Thoracic aorta (tissue), 2 donors: ENCODE results near the gene OR52I2. TPM values are rescaled to one million over a fixed set of nuclear protein-coding genes. Genes with fewer than 3 reads are reported as not detected.

Source experiments
- ATAC-seq: fragments of 150-250 bp; one replicate; pipeline ENCODE4 v1.8.0; 2017; ENCODE audit warnings: low read depth; ENCODE audit not compliant: insufficient number of reproducible peaks, low FRiP score
- DNase-seq: peaks from one replicate; pipeline ENCODE4 v3.0.0-alpha.2; 2020; ENCODE audit warnings: low spot score
- H3K27ac ChIP-seq, 2 donors: fragments of 200-600 bp; sonication (generic); 1 replicate in 1 of 2; 2 replicates in 1 of 2; pipeline ENCODE4 v1.5.1; 2016; ENCODE audit warnings: mild to moderate bottlenecking in 2 of 2, moderate library complexity in 2 of 2
- H3K27me3 ChIP-seq: fragments of 200-600 bp; sonication (generic); replicated peaks from 2 replicates; pipeline ENCODE4 v1.6.0; 2016; ENCODE audit warnings: mild to moderate bottlenecking; ENCODE audit not compliant: insufficient read depth
- H3K36me3 ChIP-seq: fragments of 200-600 bp; sonication (generic); one replicate; pipeline ENCODE4 v1.5.1; 2016
- H3K4me1 ChIP-seq, 2 donors: fragments of 200-600 bp; sonication (generic); 1 replicate in 1 of 2; 2 replicates in 1 of 2; pipeline versions ENCODE4 v1.5.1 to v1.6.0; 2016; ENCODE audit warnings: low read depth in 2 of 2, mild to moderate bottlenecking in 1 of 2; ENCODE audit not compliant: control insufficient read depth in 1 of 2
- H3K4me3 ChIP-seq: fragments of 200-600 bp; sonication (generic); 2 replicates; pipeline ENCODE4 v1.5.1; 2016; ENCODE audit warnings: mild to moderate bottlenecking
- H3K9me3 ChIP-seq: fragments of 200-600 bp; sonication (generic); 2 replicates; pipeline ENCODE4 v1.5.1; 2016
- total RNA-seq, 2 donors: library from RNA; depleted of rRNA; stranded (reverse); fragments of >200 nt; gene quantifications; one replicate each; pipeline versions ENCODE4 v1.1.0 to v1.2.3, GENCODE V29; 2016
- TF ChIP-seq, protein P1 (sequence below): fragments of 200-600 bp; sonication (generic); IDR thresholded peaks from one replicate; pipeline ENCODE4 v1.5.1; 2019; ENCODE audit warnings: antibody characterized with exemption

OR52I2 gene
- total RNA-seq, result not detected

DNA sequence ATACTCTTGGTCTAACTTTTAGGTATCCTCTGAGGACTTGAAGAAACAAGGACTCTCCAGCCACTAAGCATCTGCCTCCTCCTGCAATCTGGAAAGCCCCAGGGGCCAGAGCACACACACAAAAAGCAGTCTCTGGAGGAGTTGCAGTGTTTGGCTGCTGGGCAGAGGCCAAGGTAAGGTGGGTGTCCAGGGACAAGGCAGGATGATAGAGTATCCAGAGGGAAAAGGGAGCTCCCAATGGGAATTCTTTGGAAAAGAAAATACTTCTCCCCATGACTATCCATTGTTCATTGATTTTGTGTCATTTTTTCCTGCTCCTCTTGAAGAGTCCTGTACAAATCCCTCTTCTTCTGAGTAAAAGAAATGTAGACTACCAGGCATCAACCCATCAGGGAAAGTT is at the start of gene OR52I2:
Gene OR52I2 (plus strand): TSS at position 301 of the 400 bp plus-strand sequence.
- Histone ChIP-seq H3K27me3 (no peaks in the 10 kb centered on the region), H3K4me3 (no peak within 1 kb of the TSS), H3K4me1 (no peaks in the 10 kb centered on the region), H3K36me3 (no peaks in the 10 kb centered on the region), H3K9me3 (no peaks in the 10 kb centered on the region), H3K27ac (no peak within 1 kb of the TSS)
- DNase-seq (no peak), ATAC-seq (no peak)
- TF ChIP-seq, protein P1, sequence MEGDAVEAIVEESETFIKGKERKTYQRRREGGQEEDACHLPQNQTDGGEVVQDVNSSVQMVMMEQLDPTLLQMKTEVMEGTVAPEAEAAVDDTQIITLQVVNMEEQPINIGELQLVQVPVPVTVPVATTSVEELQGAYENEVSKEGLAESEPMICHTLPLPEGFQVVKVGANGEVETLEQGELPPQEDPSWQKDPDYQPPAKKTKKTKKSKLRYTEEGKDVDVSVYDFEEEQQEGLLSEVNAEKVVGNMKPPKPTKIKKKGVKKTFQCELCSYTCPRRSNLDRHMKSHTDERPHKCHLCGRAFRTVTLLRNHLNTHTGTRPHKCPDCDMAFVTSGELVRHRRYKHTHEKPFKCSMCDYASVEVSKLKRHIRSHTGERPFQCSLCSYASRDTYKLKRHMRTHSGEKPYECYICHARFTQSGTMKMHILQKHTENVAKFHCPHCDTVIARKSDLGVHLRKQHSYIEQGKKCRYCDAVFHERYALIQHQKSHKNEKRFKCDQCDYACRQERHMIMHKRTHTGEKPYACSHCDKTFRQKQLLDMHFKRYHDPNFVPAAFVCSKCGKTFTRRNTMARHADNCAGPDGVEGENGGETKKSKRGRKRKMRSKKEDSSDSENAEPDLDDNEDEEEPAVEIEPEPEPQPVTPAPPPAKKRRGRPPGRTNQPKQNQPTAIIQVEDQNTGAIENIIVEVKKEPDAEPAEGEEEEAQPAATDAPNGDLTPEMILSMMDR, result no peak

DNA sequence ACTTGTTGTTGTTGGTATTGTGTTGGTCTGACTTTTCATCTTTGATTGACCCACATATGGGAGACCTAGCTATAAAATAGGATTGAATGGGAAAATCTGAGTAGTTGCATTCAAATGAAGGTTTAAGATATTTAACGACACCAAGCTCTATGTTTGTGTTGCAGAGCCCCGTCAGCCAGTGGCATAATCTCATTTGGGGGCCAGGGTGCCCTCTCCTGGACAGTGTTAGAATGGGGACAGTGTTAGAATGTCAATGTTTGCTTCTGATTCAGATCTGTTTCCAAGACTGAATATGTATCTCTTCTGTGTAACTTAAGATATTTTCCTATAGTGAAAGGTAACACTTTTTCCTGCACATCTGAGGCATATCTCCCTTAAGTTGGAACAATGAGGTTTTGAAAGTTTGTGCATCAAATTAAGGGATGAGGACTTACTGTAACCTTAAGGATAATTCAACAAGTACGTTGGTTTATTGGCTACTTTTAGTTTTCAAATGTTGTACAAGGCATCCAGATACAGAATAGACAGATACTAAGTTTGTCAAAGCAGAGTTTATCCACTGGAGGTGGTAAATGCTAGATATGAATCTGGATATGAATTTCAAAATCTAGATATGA is 41.8 kb upstream of the OR52I2 start:
- ATAC-seq, result no peak
- TF ChIP-seq, protein P1, result peak; percentile 39
- H3K9me3 ChIP-seq, result no peaks in the 10 kb centered on the region

DNA sequence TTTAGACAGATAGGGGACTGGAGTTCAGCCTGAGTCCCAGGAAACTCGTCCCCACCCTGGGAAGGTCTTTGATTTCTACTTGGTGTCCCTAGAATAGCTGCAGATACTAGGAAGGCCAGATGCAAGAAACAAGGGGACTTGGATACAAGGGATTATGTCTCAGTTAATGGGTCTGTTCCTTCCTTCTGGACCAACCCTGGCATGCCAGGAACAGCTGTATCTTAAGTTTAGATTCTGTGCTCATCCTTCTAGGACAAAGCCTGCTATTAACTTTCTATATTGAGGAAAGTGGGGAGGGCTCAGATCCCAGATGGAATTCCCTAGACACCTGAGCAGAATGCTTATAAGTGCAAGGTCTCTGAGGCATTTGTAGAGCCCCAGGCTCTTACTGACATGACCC is 40.5 kb upstream of the OR52I2 start:
- TF ChIP-seq, protein P1, result no peak
- Histone ChIP-seq H3K27ac (no peak overlapping the region), H3K27me3 (no peaks in the 10 kb centered on the region), H3K4me3 (no peak overlapping the region), H3K9me3 (no peaks in the 10 kb centered on the region), H3K4me1 (no peaks in the 10 kb centered on the region), H3K36me3 (no peaks in the 10 kb centered on the region)
- ATAC-seq (no peak), DNase-seq (no peak)

More for the DNA sequence above, 41.8 kb upstream of the OR52I2 start:
- Histone ChIP-seq H3K36me3 (no peaks in the 10 kb centered on the region), H3K27ac (no peak overlapping the region), H3K27me3 (no peaks in the 10 kb centered on the region), H3K4me3 (no peak overlapping the region), H3K4me1 (no peaks in the 10 kb centered on the region)
- peak; percentile 6 for DNase-seq

DNA sequence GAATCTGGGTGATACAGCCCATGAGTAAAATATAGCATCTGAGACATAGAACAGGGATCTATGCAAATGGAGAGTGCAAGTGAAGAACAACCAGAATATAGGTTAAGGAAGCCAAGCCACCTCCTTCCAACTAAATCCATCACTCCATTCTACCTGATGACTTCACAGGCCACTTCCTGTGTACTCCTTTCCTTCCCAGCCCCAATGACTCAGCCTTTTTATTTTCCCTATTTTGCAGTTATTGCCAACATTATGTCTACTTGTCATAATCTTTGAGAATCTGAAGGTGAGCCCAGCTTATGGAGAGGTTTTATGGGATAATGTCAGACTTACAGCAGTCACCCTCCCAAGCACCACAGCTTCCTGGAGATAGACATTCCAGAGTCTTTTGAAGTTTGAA is 38.0 kb upstream of the OR52I2 start:
- H3K9me3 ChIP-seq, result no peaks in the 10 kb centered on the region
- no peaks in the 10 kb centered on the region for H3K4me1 ChIP-seq
- ATAC-seq (no peak), DNase-seq (no peak)
- H3K27ac ChIP-seq, result no peak overlapping the region
- no peak overlapping the region for H3K4me3 ChIP-seq
- H3K27me3 ChIP-seq, result no peaks in the 10 kb centered on the region
- H3K36me3 ChIP-seq, result no peaks in the 10 kb centered on the region
- TF ChIP-seq, protein P1, result no peak

DNA sequence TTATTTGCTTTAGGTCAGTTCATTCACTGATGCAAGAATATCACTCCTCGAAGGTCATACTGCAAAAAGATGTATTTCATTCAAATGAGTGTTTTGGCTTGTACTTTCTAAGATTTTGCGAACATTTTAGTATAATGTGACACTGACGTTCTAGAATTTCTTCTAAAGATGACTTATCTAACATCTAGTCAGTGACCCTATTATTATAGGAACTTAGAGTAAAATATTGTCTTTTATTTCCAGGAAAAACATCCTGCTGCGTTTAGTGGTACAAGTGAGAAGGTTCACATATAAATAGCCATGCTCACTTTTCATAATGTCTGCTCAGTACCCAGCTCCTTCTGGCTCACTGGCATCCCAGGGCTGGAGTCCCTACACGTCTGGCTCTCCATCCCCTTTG is 36.7 kb upstream of the OR52I2 start, which contains the start of gene OR52M1:
Gene OR52M1 (plus strand): TSS at position 301 of the 400 bp plus-strand sequence. CDS start 0 bp downstream, at position 301.
- Histone ChIP-seq H3K4me3 (no peak within 1 kb of the TSS), H3K36me3 (no peaks in the 10 kb centered on the region), H3K4me1 (no peaks in the 10 kb centered on the region), H3K27ac (no peak within 1 kb of the TSS), H3K27me3 (no peaks in the 10 kb centered on the region), H3K9me3 (no peaks in the 10 kb centered on the region)
- TF ChIP-seq, protein P1, result no peak
- DNase-seq (no peak), ATAC-seq (no peak)
